ENCODE results near the gene FHOD3.

DNA sequence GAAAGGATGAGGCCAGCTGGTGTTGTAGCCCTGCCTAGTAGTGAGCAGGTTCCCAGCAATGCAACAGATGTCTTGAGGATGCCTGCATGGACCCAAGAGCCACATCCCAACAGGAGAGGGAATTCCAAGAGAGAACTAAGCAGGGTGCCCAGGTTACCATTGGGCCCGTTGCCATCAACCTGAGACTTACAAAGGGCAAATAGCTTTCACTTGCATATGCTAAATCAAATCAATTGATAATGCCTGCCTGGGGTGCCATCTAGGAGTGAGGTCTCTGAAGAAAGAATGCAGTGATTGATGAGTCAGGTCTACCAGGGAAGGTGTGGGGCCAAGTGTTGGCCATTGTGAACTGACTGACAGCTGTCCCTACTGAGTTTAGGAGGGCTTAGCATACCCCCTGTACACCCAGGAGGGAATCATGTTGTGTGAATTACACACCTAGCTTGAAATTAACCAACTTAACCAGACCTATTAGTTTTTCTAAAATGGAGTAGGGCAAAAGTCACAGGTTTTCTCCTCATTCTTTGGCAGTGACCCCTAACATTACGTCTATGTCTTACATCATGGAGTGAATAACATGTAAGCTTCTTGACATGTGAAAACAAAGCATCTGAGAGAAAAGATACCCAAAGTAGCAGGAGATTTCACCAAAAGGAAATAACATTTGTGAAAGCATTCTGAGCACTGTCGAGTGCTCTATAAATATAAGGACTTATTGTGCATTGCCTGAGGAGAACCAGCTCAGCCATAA is 32.3 kb downstream of the FHOD3 start:
- TF ChIP-seq, protein P1, sequence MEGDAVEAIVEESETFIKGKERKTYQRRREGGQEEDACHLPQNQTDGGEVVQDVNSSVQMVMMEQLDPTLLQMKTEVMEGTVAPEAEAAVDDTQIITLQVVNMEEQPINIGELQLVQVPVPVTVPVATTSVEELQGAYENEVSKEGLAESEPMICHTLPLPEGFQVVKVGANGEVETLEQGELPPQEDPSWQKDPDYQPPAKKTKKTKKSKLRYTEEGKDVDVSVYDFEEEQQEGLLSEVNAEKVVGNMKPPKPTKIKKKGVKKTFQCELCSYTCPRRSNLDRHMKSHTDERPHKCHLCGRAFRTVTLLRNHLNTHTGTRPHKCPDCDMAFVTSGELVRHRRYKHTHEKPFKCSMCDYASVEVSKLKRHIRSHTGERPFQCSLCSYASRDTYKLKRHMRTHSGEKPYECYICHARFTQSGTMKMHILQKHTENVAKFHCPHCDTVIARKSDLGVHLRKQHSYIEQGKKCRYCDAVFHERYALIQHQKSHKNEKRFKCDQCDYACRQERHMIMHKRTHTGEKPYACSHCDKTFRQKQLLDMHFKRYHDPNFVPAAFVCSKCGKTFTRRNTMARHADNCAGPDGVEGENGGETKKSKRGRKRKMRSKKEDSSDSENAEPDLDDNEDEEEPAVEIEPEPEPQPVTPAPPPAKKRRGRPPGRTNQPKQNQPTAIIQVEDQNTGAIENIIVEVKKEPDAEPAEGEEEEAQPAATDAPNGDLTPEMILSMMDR (IDR thresholded peaks at IDR 0.05), result no peak
- TF ChIP-seq POLR2AphosphoS5 (IDR thresholded peaks at IDR 0.05; ENCODE audit: insufficient read depth in 1 of 2, low read depth in 1 of 2) (no peak), POLR2A (IDR thresholded peaks at IDR 0.05) (no peak)
